HG03135 (cell line): ENCODE measurements around the gene ZSCAN31.
"Not testable (repeated sequence)": the region's sequence is repeated elsewhere in the genome, so short reads cannot be mapped to it uniquely, and the experiment has no call there.

Experiments
- ATAC-seq: cut with Tn5 transposase; IDR thresholded peaks from one replicate; pipeline ENCODE4 v1.9.1; 2021; ENCODE audit warnings: mild to moderate bottlenecking, moderate library complexity; ENCODE audit not compliant: unreplicated experiment

The ZSCAN31 gene

GRCh38 chr6:28335564-28336283 lies at the start of gene ZSCAN31:
ZSCAN31 (minus strand) TSS chr6:28336148; CDS start chr6:28329683, 6,465 bp downstream.
- peak; percentile 81 for ATAC-seq

DNA sequence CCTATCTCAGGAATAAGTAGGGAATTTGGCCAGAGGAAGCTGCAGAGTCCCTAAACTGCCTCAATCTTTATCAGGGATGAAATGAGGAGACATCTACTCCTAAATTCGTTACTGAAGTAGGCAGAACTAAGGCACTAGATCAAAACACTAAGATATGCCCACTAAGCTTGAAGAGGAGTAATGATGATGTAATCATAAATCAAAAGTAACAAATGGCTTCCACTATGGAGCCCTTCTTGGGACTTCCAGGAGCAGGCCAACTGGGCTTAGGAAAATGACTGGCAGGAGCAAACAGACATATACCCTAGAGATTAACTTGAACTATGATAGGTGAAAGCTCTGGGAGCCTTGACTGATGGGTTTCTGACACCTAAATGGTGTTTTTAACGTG lies 48.2 kb upstream of the ZSCAN31 start:
- no peak for ATAC-seq

DNA sequence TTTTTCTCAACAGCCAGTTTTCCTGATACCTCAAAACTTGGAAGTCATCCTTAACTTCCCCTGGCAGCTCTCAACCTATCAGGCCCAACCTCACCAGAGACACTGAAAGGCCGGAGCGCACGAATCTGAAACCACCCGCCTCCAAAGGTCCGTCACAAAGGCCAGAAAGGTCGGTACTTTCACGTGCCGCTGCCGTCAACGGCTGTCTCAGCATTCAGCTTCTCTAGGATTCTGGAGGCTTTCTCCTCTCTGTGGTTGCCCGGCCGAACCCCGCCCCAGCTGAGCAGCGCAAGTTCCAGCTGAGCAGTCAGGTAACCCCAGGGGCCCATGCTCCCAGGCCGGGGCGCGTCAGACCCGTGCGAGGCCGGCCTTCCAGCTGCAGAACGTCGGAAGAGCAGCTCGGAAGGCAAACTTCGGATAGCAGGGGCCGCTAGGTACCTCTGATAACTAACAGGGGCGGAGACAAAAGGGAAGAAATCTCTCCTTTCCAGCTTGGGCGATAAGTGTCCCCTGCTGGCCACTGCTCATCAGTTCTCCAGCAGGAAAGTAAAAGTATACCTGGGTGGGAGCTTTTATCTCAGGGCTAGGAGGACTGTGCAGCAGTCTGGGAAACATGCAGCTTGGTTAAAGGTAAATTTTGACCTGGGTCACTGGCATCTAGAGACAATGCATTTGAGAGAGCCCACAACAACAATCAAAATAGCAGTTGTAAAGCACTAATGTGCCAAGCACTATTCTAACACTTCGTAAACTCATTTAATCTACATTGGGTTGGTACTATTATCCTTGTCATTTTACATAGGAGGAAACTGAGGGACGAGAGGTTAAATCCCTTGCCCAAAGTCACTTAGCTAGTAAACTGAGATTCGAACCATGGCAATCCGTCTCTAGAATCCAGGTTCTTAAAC lies 47.5 kb upstream of the ZSCAN31 start:
- peak; percentile 86 for ATAC-seq

- no peak for ATAC-seq
These were observed 44.4 kb upstream of the ZSCAN31 start for GRCh38 chr6:28380381-28380780.

GRCh38 chr6:28378644-28379043 lies 42.7 kb upstream of the ZSCAN31 start:
- ATAC-seq = no peak

DNA sequence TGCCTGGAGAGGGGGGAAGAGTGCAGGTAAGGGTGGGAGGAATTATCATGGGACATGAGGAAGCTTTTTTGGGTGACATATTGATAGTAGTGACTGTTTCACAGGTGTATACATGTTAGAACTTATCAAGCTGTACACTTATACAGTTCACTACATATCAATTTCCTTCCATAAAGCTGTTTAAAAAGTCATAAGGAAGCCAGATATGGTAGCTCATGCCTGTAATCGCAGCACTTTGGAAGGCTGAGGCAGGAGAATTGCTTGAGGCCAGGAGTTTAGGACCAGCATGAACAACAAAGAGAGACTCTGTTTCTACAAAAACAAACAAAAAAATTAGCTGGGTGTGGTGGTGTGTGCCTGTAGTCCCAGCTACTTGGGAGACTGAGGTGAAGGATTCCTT lies 41.9 kb upstream of the ZSCAN31 start:
- no peak for ATAC-seq

GRCh38 chr6:28373925-28374324 lies 38.0 kb upstream of the ZSCAN31 start:
- ATAC-seq = no peak

DNA sequence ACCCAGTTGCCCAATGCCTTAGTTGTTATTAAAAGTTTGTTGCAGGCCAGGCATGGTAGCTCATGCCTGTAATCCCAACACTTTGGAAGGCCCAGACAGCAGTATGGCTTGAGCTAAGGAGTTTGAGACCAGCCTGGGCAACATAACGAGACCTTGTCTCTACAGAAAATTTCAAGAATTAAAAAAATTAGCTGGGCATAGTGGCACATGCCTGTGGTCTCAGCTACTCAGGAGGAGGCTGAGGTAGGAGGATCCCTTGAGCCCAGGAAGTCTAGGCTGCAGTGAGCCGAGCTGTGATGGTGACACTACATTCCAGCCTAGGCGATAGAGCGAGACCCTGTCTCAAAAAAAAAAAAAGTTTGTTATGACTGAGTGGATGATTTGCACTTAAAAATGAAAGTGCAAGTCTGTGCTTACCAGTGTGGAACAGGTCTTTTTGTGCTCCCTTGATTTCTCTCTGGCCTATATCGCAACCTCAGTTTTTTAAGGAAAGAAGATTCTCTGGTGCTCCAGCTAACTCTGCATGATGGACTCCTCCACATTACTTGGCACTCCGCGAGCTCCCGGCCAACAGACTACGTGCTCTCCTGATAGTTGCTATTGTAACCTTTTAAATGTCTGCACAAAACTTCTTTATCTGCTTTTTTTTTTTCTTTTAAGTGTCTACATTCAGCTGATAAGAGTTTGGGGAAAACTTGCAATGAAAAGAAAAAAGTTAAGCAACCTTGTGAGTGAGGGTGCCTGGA lies 35.9 kb upstream of the ZSCAN31 start:
- no peak for ATAC-seq

GRCh38 chr6:28371280-28371679 lies 35.3 kb upstream of the ZSCAN31 start:
- no peak for ATAC-seq

GRCh38 chr6:28370440-28370839 lies 34.5 kb upstream of the ZSCAN31 start:
- no peak for ATAC-seq

- ATAC-seq = no peak
These were observed 33.5 kb upstream of the ZSCAN31 start for GRCh38 chr6:28369463-28369862.

- no peak for ATAC-seq
These were observed 32.6 kb upstream of the ZSCAN31 start for GRCh38 chr6:28368522-28368921.

DNA sequence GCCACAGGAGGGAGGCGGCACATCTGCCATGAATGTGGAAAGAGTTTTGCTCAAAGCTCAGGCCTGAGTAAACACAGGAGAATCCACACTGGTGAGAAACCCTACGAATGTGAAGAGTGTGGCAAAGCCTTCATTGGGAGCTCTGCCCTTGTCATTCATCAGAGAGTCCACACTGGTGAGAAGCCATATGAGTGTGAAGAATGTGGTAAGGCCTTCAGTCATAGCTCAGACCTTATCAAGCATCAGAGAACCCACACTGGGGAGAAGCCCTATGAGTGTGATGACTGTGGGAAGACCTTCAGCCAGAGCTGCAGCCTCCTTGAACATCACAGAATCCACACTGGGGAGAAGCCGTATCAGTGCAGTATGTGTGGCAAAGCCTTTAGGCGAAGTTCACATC lies 29.6 kb upstream of the ZSCAN31 start:
- ATAC-seq = not testable (repeated sequence)

- ATAC-seq = no peak
These were observed 25.0 kb upstream of the ZSCAN31 start for GRCh38 chr6:28360961-28361360.

GRCh38 chr6:28359562-28359961 lies 23.6 kb upstream of the ZSCAN31 start:
- ATAC-seq = not testable (repeated sequence)

GRCh38 chr6:28357036-28357435 lies 21.1 kb upstream of the ZSCAN31 start:
- ATAC-seq = no peak

DNA sequence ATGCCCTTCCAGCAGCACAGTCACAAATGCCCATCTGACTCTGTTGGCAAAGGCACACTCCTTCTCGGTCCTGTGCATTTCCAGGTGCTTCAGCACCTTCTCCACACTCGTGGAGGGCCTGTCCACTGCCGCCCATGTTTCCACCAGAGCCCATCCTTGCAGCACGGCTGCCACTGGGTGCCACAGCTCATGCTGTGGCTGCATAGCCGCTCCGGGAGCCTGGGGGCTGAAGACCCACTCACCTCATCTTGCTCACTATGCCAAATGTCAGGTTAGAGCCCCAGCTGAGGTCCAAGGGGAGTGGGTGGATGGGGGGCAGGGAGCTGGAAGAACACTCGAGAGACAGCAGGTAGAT lies 20.7 kb upstream of the ZSCAN31 start:
- ATAC-seq = no peak

DNA sequence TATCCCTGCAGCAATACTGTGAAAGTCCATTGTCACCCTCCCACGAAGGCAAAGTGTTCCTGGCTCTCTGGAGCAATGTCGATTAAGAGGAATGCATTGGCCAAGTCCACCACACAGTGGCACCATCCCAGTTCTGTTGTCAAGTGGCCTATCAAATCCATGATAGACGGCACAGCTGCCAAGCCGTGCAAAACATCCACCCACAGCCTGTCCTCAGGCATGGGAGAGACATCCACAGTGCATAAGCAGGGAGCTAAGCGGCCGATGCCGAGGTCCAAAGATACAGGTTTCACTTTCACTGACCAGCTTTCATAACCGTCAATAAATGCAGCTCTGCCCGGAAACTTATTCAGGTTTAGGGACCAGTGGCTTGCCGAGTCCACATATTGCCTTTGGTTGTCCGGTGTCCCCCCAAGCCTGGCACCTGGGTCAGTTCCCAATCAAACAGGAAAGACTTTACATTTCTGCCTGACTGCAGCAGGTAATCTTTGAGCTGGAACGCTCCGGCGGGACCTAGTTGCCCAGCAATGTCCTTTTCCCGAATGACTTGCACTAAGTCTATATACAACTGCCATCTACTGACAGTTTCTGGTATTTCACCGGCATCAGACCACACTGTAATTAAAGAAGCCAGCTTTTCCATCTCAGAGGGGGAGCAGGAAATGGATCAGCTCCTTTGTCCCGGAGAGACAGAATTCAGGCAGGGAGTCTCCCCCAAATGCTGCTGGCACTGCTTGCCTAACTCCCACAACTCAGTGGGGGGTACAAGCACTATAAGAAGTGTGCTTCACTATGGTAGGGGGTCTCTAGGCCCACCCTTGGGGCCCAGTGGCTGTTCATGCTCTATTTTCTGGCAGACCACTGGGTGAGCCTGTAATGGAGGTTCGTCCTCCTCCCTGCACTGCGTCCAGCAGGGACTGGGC lies 20.1 kb upstream of the ZSCAN31 start:
- peak; percentile 63 for ATAC-seq

- ATAC-seq = no peak
These were observed 19.0 kb upstream of the ZSCAN31 start for GRCh38 chr6:28354688-28355554.
